Measurements from ENCODE around the gene PODN.

GRCh38 chr1:53070621-53071020, 8.6 kb downstream of the PODN start:
- TF ChIP-seq CTCF (IDR thresholded peaks at IDR 0.05; ENCODE audit: low read length) = no peak
- TF ChIP-seq EZH2 (optimal IDR thresholded peaks at IDR 0.05; ENCODE audit: low read depth, low read length) = no peak
